Progenitor cell of endocrine pancreas (in vitro differentiated cells): ENCODE measurements around the gene OSM. TPM values are rescaled to one million over a fixed set of nuclear protein-coding genes. Genes with fewer than 3 reads are reported as not detected.

Experiments used
- DNase-seq: peaks from one replicate; pipeline ENCODE4 v3.0.0; 2021; ENCODE audit warnings: low spot score; ENCODE audit not compliant: unreplicated experiment
- H3K27ac Mint-ChIP-seq: 2 replicates; pipeline ENCODE4 v1.8.0; 2021; ENCODE audit warnings: mild to moderate bottlenecking, moderate library complexity, mixed read lengths
- H3K27me3 Mint-ChIP-seq: 2 replicates; pipeline ENCODE4 v1.8.0; 2021; ENCODE audit warnings: mixed read lengths
- H3K36me3 Mint-ChIP-seq: 2 replicates; pipeline ENCODE4 v1.8.0; 2022; ENCODE audit warnings: mixed read lengths; ENCODE audit not compliant: insufficient read depth
- H3K4me1 Mint-ChIP-seq: 2 replicates; pipeline ENCODE4 v1.8.0; 2021; ENCODE audit warnings: low read depth, mixed read lengths
- H3K4me3 Mint-ChIP-seq: 2 replicates; pipeline ENCODE4 v1.8.0; 2021; ENCODE audit warnings: low read depth, mild to moderate bottlenecking, moderate library complexity, mixed read lengths
- H3K9me3 Mint-ChIP-seq: 2 replicates; pipeline ENCODE4 v1.8.0; 2021; ENCODE audit warnings: low read depth, mixed read lengths
- total RNA-seq: library from RNA; stranded (reverse); gene quantifications from 2 replicates; pipeline ENCODE4 v1.2.1, GENCODE V29; 2021
- TF ChIP-seq, protein P1 (sequence below): fragments of 200-600 bp; sonication (generic); IDR thresholded peaks from one replicate; pipeline ENCODE4 v1.5.0; 2021; ENCODE audit warnings: antibody characterized with exemption, mild to moderate bottlenecking; ENCODE audit not compliant: unreplicated experiment

The OSM gene
- total RNA-seq, 1 donor from 2014 or later: not detected

DNA sequence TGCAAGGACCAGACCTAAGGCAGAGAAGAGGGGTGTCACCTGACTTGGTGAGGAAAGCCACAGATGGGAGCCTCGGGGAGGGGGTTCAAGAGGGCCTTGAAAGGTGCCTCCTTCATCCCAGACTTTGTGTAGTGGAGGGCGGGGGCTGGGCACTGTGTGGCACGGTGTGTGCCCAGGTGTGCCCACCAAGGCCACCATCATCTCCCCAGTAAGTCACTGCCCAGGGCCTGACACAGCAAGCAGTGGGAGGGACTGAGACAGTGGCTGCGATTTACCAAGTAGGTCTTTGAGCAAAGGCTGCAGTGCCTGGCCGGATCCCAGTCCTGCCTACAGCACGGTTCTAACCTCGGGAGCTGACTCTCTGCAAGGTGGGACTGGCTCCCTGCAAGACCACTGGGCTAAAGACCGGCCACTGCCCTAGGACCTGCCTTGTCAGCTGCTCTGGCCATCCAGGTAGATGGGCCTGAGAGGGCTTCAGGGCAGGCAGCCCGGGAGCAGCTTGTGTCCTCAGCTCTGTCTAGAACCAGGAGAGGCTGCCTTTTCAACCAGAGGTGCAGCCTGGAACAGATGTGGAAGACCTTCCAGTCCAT is 1.4 kb downstream of the OSM start:
- H3K27ac Mint-ChIP-seq: no peak overlapping the region
- peaks cover 15% of the 10 kb centered on the region for H3K27me3 Mint-ChIP-seq
- H3K36me3 Mint-ChIP-seq: no peaks in the 10 kb centered on the region
- no peaks in the 10 kb centered on the region for H3K9me3 Mint-ChIP-seq
- TF ChIP-seq, protein P1, sequence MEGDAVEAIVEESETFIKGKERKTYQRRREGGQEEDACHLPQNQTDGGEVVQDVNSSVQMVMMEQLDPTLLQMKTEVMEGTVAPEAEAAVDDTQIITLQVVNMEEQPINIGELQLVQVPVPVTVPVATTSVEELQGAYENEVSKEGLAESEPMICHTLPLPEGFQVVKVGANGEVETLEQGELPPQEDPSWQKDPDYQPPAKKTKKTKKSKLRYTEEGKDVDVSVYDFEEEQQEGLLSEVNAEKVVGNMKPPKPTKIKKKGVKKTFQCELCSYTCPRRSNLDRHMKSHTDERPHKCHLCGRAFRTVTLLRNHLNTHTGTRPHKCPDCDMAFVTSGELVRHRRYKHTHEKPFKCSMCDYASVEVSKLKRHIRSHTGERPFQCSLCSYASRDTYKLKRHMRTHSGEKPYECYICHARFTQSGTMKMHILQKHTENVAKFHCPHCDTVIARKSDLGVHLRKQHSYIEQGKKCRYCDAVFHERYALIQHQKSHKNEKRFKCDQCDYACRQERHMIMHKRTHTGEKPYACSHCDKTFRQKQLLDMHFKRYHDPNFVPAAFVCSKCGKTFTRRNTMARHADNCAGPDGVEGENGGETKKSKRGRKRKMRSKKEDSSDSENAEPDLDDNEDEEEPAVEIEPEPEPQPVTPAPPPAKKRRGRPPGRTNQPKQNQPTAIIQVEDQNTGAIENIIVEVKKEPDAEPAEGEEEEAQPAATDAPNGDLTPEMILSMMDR: no peak
- H3K4me1 Mint-ChIP-seq: no peaks in the 10 kb centered on the region
- no peak for DNase-seq
- no peak overlapping the region for H3K4me3 Mint-ChIP-seq

DNA sequence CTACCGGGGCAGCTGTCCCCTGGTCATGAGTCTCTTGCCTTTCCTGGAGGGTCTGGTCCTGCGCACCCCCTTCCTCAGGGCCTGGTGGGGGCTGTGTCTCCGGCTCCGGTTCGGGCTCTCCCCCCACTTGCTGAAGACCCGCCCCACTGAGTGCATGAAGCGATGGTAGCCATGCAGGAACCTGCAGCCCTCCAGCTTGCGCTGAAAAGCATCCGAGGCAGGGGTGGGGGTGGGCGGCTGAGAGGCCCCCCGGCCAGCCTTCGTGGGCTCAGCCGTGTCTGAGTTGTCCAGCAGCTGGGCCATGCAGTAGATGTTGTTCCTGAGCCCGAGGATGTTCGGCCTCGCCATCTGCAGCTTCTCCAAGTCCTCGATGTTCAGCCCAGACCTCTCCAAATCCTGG is 2.8 kb downstream of the OSM start:
- H3K4me1 Mint-ChIP-seq: no peaks in the 10 kb centered on the region
- H3K27ac Mint-ChIP-seq: no peak overlapping the region
- H3K27me3 Mint-ChIP-seq: peaks cover 23% of the 10 kb centered on the region
- DNase-seq: no peak
- H3K36me3 Mint-ChIP-seq: no peaks in the 10 kb centered on the region
- no peak overlapping the region for H3K4me3 Mint-ChIP-seq
- TF ChIP-seq, protein P1: no peak
- H3K9me3 Mint-ChIP-seq: no peaks in the 10 kb centered on the region

DNA sequence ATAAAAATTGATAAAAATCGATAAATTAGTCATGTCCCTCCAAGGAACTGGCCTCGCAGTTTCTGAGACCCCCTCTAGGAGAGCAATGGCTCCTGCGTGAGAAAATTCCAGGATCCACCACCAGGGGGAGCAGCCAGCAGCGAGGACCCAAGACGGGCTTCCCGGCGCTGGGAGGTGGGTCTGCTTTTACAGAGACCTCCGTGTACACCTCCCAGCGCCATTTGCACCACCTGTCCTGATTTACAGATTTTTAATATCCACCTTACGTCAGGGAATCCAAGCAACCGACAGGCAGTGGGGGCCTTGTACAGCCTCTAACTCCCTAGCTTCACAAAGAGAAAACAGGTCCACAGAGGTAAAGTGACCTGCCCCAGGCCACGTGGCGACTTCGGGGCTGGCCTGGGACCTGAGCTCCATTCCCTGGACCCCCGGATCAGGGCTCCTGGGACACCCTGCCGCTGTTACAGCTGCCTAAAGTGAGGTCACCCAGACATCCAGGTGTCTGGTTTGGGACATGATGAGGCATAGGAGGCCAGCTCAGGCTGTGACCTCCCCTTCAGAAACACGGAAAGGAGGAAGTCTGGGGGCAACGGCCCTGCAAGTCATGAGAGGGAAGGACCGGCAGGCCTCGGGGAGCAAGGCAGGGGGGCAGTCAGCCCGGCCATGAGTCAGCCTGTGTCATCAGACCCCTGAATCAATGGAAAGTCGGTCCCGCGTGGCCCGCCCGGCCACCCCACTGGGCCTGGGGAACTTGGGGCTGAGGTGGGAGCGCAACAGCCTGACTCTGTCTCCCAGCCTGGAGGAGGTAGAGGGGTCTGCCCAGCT is 3.5 kb downstream of the OSM start:
- no peaks in the 10 kb centered on the region for H3K4me1 Mint-ChIP-seq
- peak; percentile 84 for DNase-seq
- H3K4me3 Mint-ChIP-seq: no peak overlapping the region
- H3K9me3 Mint-ChIP-seq: no peaks in the 10 kb centered on the region
- peaks cover 25% of the 10 kb centered on the region for H3K27me3 Mint-ChIP-seq
- no peak overlapping the region for H3K27ac Mint-ChIP-seq
- H3K36me3 Mint-ChIP-seq: no peaks in the 10 kb centered on the region
- TF ChIP-seq, protein P1: peak; percentile 100

DNA sequence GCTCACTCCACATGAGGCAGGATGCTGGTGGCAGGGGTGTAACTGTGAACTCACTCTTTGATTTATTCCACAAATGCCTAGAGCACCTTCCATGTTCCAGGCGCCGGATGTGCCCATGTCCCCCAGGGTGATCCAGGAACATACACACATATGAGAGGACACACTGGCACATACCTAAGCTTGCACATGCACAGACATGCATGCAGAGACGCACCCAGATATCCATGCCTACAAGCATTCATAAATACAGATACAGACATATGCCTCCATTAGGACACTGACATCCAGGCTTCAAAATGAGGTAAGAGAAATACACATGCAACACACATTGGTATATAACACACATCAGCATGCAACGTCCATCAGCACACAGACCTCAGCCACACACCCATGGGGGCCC is 4.5 kb downstream of the OSM start:
- TF ChIP-seq, protein P1: no peak
- Mint-ChIP-seq H3K9me3 (no peaks in the 10 kb centered on the region), H3K27me3 (peaks cover 28% of the 10 kb centered on the region), H3K4me3 (no peak overlapping the region), H3K36me3 (no peaks in the 10 kb centered on the region), H3K27ac (no peak overlapping the region), H3K4me1 (peaks cover 2% of the 10 kb centered on the region)
- no peak for DNase-seq

DNA sequence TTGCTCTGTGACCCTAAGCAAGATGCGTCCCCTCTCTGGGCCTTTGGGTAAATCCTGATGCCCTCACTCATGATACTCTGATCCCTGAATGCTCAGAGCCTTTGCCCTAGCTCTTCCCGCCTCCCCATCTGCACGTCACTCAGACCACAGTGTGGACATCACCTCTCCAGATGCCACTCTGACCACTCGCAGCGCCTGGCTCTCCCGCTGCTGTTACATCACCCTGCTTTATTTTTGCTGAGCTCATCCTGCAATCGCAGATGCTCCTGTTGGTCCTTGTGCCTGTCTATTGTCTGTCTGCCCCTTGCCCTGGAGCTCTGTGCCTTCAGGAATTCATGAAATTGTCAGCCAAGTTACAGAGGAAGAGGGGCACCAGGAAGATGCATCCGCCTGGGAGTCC is 5.5 kb downstream of the OSM start:
- no peak overlapping the region for H3K4me3 Mint-ChIP-seq
- DNase-seq: no peak
- peaks cover 3% of the 10 kb centered on the region for H3K4me1 Mint-ChIP-seq
- H3K27me3 Mint-ChIP-seq: peaks cover 32% of the 10 kb centered on the region
- TF ChIP-seq, protein P1: no peak
- no peak overlapping the region for H3K27ac Mint-ChIP-seq
- H3K9me3 Mint-ChIP-seq: no peaks in the 10 kb centered on the region
- H3K36me3 Mint-ChIP-seq: no peaks in the 10 kb centered on the region
